Fibroblast of lung (primary cell): ENCODE results near the gene CHCHD6. TPM values are rescaled to one million over a fixed set of nuclear protein-coding genes. Genes with fewer than 3 reads are reported as not detected.

Experiments
- DNase-seq, 2 donors: peaks; one replicate each; pipeline versions ENCODE4 v3.0.0 to v3.0.0-alpha.2; 2010; ENCODE audit warnings: low read depth in 2 of 2
- H2AFZ ChIP-seq: 2 replicates; pipeline ENCODE4 v1.5.1; 2012; ENCODE audit warnings: low read length, control low read depth, inconsistent platforms
- H3K27ac ChIP-seq: 2 replicates; pipeline ENCODE4 v1.5.1; 2011; ENCODE audit warnings: low read length, control low read depth; ENCODE audit not compliant: insufficient read depth
- H3K27me3 ChIP-seq: 2 replicates; pipeline ENCODE4 v1.5.1; 2011; ENCODE audit warnings: mild to moderate bottlenecking, low read length; ENCODE audit not compliant: control insufficient read depth, insufficient read depth
- H3K36me3 ChIP-seq: 2 replicates; pipeline ENCODE4 v1.5.1; 2011; ENCODE audit warnings: low read length; ENCODE audit not compliant: control insufficient read depth, insufficient read depth
- H3K4me1 ChIP-seq: 2 replicates; pipeline ENCODE4 v1.5.1; 2011; ENCODE audit warnings: low read length; ENCODE audit not compliant: control insufficient read depth, insufficient read depth; ENCODE audit errors: extremely low read depth
- H3K4me2 ChIP-seq: 2 replicates; pipeline ENCODE4 v1.5.1; 2011; ENCODE audit warnings: low read length, control low read depth; ENCODE audit not compliant: insufficient read depth; ENCODE audit errors: extremely low read depth
- H3K4me3 ChIP-seq, 4 experiments: fragments of 200-600 bp in 1 of 4; sonication (generic) in 1 of 4; replicated peaks in 1 of 4; 2 replicates each; pipeline ENCODE4 v1.5.1; 2011 to 2016; ENCODE audit warnings: low read length in 4 of 4, low read depth in 3 of 4, mild to moderate bottlenecking in 3 of 4, control low read depth in 2 of 4, inconsistent platforms in 1 of 4, mixed read lengths in 1 of 4; ENCODE audit not compliant: insufficient read depth in 1 of 4; ENCODE audit errors: control extremely low read depth in 1 of 4
- H3K79me2 ChIP-seq: 2 replicates; pipeline ENCODE4 v1.5.1; 2012; ENCODE audit warnings: mild to moderate bottlenecking, low read length, inconsistent platforms; ENCODE audit not compliant: control insufficient read depth, insufficient read depth
- H3K9ac ChIP-seq: 2 replicates; pipeline ENCODE4 v1.5.1; 2011; ENCODE audit warnings: mild to moderate bottlenecking, low read length, control low read depth; ENCODE audit not compliant: insufficient read depth
- H3K9me3 ChIP-seq: 2 replicates; pipeline ENCODE4 v1.5.1; 2012; ENCODE audit warnings: low read depth, low read length; ENCODE audit not compliant: control insufficient read depth, insufficient read depth
- H4K20me1 ChIP-seq: 2 replicates; pipeline ENCODE4 v1.5.1; 2011; ENCODE audit warnings: low read length; ENCODE audit not compliant: control insufficient read depth, insufficient read depth; ENCODE audit errors: extremely low read depth
- EZH2 ChIP-seq: IDR thresholded peaks from 2 replicates; pipeline ENCODE4 v1.5.1; 2012; ENCODE audit warnings: low read length, control low read depth, mild to moderate bottlenecking; ENCODE audit errors: missing control alignments
- polyA plus RNA-seq, 2 donors: library from polyadenylated mRNA; depleted of rRNA in 1 of 2; stranded (reverse) in 1 of 2; unstranded in 1 of 2; fragments of >200 nt; gene quantifications; 2 replicates each; pipeline ENCODE4 v1.2.1, GENCODE V29; 2011 to 2012; ENCODE audit warnings: missing spikeins in 1 of 2
- total RNA-seq: library from RNA; depleted of rRNA; stranded (reverse); fragments of >200 nt; gene quantifications from 2 replicates; pipeline ENCODE4 v1.2.1, GENCODE V29; 2014
- TF ChIP-seq, protein P1 (sequence below), 2 donors: IDR thresholded peaks in 1 of 2; conservative IDR thresholded peaks in 1 of 2; 1 replicate in 1 of 2; 2 replicates in 1 of 2; pipeline ENCODE4 v1.5.1; 2011 to 2012; ENCODE audit warnings: low read length in 2 of 2, control low read depth in 1 of 2, inconsistent platforms in 1 of 2, low read depth in 1 of 2, mild to moderate bottlenecking in 1 of 2

Gene CHCHD6
- total and polyA plus RNA-seq, 2 donors (not counting 1 experiment from before 2014, with no cell fraction given), result 9.5 to 11.1 TPM

DNA sequence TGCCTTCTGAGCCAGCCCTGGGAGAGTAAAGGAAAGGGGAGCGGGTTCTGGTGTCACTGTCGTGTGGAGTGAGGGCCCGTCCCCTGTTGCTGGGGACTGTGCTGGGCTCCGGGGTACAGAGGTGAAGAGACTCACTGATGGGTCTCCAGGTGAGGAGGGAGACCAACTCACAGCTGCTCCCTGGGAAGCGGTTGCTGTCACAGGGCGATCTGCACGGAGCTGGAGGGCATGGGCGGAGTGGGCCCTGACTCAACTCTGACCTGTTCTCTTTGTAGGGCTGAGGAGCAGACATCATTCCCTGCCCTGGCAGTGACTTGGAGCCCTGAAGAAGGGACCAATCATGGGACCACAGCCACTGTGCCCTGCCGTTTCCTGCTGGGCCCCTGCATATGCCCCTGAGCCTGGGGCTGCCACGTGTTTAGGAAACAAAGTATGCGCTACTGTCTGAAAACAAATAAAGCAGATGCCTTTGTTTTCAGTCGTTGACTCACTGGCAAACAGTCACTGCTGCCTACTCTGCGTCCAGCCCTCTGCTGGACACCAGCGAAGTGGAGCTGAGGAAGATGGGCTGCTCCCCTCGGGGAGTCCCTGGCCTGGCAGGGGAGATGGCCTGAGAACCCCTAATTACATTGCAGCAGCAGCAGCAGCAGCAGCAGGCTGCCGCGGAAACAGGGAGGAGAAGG lies 256.0 kb downstream of the CHCHD6 start:
- H3K4me1 ChIP-seq, result peaks cover 4% of the 10 kb centered on the region
- TF ChIP-seq, protein P1, sequence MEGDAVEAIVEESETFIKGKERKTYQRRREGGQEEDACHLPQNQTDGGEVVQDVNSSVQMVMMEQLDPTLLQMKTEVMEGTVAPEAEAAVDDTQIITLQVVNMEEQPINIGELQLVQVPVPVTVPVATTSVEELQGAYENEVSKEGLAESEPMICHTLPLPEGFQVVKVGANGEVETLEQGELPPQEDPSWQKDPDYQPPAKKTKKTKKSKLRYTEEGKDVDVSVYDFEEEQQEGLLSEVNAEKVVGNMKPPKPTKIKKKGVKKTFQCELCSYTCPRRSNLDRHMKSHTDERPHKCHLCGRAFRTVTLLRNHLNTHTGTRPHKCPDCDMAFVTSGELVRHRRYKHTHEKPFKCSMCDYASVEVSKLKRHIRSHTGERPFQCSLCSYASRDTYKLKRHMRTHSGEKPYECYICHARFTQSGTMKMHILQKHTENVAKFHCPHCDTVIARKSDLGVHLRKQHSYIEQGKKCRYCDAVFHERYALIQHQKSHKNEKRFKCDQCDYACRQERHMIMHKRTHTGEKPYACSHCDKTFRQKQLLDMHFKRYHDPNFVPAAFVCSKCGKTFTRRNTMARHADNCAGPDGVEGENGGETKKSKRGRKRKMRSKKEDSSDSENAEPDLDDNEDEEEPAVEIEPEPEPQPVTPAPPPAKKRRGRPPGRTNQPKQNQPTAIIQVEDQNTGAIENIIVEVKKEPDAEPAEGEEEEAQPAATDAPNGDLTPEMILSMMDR (conservative IDR thresholded peaks at IDR 0.05 in 1 of 2, IDR thresholded peaks at IDR 0.05 in 1 of 2; ENCODE audit: low read depth in 1 of 2, low read length in 2 of 2), result peak; percentile 18 to 33
- no peak for TF ChIP-seq EZH2
- no peaks in the 10 kb centered on the region for H3K27me3 ChIP-seq
- H2AFZ ChIP-seq, result no peak overlapping the region
- no peaks in the 10 kb centered on the region for H3K79me2 ChIP-seq
- H3K4me3 ChIP-seq, result no peak overlapping the region
- H3K9me3 ChIP-seq, result no peaks in the 10 kb centered on the region
- no peaks in the 10 kb centered on the region for H4K20me1 ChIP-seq
- peak; percentile 31 to 69 for DNase-seq
- no peak overlapping the region for H3K4me2 ChIP-seq
- no peak overlapping the region for H3K27ac ChIP-seq
- H3K36me3 ChIP-seq, result no peaks in the 10 kb centered on the region
- H3K9ac ChIP-seq, result no peak overlapping the region

DNA sequence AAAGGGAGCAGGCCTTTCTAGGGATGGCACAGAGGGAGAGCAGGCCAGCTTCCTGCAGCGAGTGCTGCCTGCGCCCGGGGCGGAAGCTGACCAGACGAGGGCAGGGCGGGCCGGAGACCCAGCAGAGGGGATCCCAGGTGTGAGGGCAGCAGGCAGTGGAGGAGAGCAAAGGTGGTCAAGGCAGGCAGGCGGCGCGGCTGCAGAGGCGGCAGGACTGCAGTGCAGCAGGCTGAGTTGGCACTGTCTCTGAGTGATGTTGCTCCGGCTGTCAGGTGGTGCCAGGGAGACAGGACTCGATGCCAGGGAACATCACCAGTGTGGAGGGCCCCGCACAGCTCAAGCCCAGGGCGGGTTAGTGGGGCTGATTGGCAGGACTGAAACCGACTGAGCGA lies 256.6 kb downstream of the CHCHD6 start:
- Histone ChIP-seq H3K9ac (no peak overlapping the region), H3K9me3 (no peaks in the 10 kb centered on the region), H4K20me1 (no peaks in the 10 kb centered on the region), H3K4me3 (no peak overlapping the region), H3K27me3 (no peaks in the 10 kb centered on the region), H3K36me3 (no peaks in the 10 kb centered on the region), H3K27ac (no peak overlapping the region), H2AFZ (no peak overlapping the region), H3K4me2 (no peak overlapping the region), H3K79me2 (no peaks in the 10 kb centered on the region), H3K4me1 (peaks cover 4% of the 10 kb centered on the region)
- no peak for TF ChIP-seq EZH2
- TF ChIP-seq, protein P1 (conservative IDR thresholded peaks at IDR 0.05 in 1 of 2, IDR thresholded peaks at IDR 0.05 in 1 of 2; ENCODE audit: low read depth in 1 of 2, low read length in 2 of 2), result no peak
- no peak for DNase-seq

DNA sequence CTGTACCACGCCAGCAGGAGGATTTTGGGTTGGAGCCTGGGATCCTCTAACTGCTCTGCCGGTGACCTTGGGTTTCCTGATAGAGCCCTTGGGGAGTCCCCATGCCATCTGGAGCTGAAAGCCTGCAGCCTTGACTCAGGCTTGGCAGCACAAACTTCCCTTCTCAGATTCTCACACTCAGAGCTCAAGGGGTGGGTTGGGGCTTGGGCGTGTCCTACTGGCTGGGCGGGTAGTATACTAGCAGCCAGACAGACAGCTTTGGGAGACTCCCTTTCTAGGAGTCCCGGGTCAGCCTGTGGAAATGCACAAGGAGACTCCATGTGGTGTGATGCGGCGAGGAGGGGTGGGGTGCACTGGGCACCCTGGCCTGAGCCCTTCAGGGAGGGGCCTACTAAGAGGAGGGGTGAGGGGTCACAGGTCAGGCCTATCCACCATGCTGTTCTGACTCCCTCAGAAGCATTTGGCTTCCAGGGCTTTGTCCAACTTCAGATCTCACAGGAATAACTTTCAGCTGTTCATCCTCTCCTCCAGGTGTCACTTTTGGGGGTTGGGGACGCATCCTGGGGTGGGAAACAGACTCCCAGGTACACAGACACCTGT lies 257.3 kb downstream of the CHCHD6 start:
- H3K27me3 ChIP-seq, result no peaks in the 10 kb centered on the region
- DNase-seq, result peak; percentile 40 to 76
- TF ChIP-seq, protein P1 (conservative IDR thresholded peaks at IDR 0.05 in 1 of 2, IDR thresholded peaks at IDR 0.05 in 1 of 2; ENCODE audit: low read depth in 1 of 2, low read length in 2 of 2), result no peak
- TF ChIP-seq EZH2, result no peak
- H3K4me3 ChIP-seq, result no peak overlapping the region
- no peaks in the 10 kb centered on the region for H3K36me3 ChIP-seq
- no peaks in the 10 kb centered on the region for H3K79me2 ChIP-seq
- H3K9ac ChIP-seq, result no peak overlapping the region
- no peaks in the 10 kb centered on the region for H4K20me1 ChIP-seq
- H3K4me1 ChIP-seq, result peaks cover 4% of the 10 kb centered on the region
- no peaks in the 10 kb centered on the region for H3K9me3 ChIP-seq
- no peak overlapping the region for H2AFZ ChIP-seq
- no peak overlapping the region for H3K27ac ChIP-seq
- no peak overlapping the region for H3K4me2 ChIP-seq
